ENCODE measurements around the gene TECR.

DNA sequence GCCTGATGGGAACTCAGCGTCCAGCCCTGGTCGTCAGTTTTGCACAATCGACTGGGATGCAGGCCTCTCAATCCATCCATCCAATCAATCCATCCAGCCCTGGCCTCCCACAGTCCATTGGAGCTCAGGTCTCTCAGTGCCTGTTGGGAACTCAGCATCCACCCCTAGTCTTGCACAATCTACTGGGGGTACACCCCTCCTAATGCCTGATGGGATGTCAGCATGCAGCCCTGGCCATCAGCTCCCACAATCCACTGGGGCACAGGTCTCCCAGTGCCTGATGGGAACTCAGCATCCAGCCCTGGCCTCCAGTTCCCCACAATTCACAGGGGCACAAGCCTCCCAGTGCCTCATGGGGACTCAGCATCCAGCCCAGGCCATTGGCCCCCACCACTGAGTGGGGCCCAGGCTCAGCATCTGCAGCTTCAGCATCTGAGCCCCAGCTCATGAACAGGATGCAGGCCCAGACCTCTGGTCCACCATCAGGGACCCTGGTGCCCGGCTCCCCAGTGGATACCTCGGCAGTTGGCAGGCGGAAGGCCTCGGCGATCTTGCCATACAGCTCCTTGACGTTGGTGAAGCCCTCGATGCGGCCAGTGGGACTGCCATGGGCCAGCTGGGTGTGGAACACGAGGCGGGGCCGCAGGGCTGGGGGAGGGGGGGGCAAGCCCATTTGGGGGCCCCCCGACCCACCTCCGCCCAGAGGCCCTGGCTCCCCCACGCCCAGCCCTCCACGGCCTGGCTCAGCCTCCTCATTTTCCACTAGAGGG, 47.0 kb upstream of the TECR start:
- TF ChIP-seq, protein P1, sequence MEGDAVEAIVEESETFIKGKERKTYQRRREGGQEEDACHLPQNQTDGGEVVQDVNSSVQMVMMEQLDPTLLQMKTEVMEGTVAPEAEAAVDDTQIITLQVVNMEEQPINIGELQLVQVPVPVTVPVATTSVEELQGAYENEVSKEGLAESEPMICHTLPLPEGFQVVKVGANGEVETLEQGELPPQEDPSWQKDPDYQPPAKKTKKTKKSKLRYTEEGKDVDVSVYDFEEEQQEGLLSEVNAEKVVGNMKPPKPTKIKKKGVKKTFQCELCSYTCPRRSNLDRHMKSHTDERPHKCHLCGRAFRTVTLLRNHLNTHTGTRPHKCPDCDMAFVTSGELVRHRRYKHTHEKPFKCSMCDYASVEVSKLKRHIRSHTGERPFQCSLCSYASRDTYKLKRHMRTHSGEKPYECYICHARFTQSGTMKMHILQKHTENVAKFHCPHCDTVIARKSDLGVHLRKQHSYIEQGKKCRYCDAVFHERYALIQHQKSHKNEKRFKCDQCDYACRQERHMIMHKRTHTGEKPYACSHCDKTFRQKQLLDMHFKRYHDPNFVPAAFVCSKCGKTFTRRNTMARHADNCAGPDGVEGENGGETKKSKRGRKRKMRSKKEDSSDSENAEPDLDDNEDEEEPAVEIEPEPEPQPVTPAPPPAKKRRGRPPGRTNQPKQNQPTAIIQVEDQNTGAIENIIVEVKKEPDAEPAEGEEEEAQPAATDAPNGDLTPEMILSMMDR (IDR thresholded peaks at IDR 0.05): no peak
- TF ChIP-seq POLR2A (IDR thresholded peaks at IDR 0.05): no peak
